Stimulated activated CD4-positive, alpha-beta T cell treated with anti-CD3 and anti-CD28 coated beads, Interleukin-1b, Interleukin-23, amount 100 ng/mL, for 1 hour (primary cell): Measurements from ENCODE around the gene C5orf15.
"Not testable (repeated sequence)": the region's sequence is repeated elsewhere in the genome, so short reads cannot be mapped to it uniquely, and the experiment has no call there.

Source experiments
- DNase-seq, 2 donors: peaks; one replicate each; pipeline ENCODE4 v3.0.0-alpha.2; 2020; ENCODE audit warnings: low read depth in 2 of 2

C5orf15 gene

GRCh38 chr5:133963493-133964128 is 4.8 kb downstream of the C5orf15 start:
- no peak for DNase-seq

DNA sequence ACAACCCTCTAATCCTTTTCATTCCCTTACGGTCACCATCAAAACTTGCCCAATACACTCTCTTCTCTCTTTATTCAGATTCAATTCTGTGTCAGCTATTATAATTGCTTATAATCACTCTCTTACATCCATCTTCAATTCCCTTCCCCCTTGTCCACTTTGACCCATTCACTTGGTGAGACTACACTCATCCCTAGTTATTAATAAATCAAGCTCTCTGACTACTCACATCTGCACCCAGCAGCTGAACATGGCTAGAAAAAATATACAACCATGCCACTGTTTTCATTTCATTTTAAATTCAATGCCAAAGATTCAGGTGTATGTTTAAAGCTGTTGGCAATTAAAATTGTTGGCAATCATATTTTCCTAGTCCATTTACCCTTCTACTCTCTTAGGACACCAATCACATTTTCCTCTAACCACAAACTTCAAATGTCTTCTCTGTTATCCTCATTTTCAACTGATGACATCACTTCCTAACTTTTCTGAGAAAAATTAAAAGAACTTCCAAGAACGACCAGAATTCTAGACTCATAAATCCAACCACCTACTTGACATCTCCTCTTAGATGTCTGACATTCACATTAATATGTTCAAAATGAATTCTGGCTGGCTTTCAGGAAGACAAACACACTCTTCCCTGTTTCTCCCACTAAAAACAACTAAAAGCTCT is 5.5 kb downstream of the C5orf15 start:
- DNase-seq, result no peak

- DNase-seq, result no peak
Measured at GRCh38 chr5:133962131-133962530, 6.3 kb downstream of the C5orf15 start.

DNA sequence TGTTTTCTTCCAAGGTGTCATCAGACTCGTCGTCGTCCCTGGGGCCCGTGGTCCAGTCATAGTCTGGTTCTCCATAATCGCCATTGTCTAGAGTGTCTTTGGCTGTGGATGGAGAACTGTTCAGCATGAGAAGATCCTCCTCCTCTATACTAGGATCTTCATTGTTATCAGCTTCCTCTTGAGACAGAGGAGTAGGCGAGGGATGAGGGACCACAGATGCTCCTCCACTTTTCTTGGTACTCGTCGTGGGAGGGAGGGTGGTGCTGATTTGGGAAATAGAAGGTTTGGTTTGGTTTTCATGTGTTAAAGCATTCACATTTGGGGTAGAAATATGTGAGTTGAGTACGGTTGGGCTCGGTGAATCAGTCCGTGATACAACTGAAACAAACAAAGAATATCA is 8.8 kb downstream of the C5orf15 start:
- DNase-seq, result no peak

DNA sequence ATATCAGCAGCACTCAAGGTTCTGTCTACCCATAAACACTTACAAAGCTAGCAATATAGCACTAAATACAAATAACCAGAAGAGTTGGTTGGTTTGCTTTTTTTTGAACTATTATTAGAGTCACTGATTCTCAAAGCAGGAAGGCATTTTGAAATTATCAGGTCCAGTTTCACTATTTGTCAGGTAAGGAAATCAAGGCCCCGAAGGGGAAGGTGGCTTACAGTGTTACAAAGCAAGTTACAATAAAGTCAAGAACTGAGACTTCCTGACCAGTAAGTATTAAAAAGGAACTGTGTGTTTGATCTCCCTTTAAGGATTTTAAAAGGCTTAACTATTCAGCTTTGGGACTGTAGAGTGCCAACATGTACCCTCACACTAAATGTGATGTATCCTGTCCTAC is 10.8 kb downstream of the C5orf15 start:
- DNase-seq, result no peak

GRCh38 chr5:133957080-133957479 is 11.3 kb downstream of the C5orf15 start:
- no peak for DNase-seq

DNA sequence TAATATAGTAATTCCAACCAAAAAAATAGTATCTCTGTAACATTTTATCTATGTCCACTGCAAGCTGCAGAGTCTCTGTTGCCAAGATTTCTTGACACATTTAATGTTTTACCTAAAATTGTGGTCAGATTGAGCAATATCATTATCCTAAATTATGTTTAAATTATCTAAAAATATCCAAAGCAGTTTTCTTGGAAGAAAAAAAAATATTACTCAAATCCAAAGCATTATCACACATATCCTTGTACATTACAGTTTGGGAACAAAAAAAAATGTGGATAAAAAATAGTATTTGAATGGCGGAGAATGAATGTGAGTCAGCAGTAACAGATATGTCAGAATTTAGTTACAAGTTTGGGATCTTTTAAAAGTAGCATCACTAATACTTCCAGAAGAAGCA is 12.2 kb downstream of the C5orf15 start:
- not testable (repeated sequence) for DNase-seq

DNA sequence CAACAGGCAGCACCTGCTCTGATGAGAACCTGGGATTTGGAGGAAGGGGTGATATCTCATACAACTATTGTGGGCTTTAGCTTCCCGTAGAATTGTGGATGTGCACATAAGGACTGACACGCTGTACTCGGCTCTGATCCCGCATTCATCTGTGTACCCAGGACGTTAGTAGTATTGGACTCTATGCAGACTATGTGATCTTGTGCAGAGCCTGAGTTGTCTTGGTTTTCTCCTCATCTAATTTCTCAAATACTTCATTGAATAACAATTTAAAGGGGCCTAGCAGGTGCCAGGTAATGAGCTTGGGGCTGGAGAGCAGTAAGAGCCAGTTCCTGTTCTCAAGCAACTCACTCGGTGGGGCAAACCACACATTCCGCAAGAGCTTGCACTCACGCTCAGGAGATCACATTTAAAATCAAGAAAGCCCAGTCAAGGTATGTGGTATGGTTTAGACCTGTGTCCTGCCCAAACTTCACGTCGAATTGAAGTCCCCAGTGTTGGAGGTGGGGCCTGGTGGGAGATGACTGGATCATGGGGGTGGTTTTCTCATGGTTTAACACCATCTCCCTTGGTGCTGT is 14.8 kb downstream of the C5orf15 start:
- DNase-seq, result no peak

GRCh38 chr5:133952729-133953567 is 15.5 kb downstream of the C5orf15 start:
- no peak for DNase-seq

- no peak for DNase-seq
Measured at GRCh38 chr5:133950821-133951612, 17.4 kb downstream of the C5orf15 start.

GRCh38 chr5:133948721-133949120 is 19.7 kb downstream of the C5orf15 start:
- no peak for DNase-seq

DNA sequence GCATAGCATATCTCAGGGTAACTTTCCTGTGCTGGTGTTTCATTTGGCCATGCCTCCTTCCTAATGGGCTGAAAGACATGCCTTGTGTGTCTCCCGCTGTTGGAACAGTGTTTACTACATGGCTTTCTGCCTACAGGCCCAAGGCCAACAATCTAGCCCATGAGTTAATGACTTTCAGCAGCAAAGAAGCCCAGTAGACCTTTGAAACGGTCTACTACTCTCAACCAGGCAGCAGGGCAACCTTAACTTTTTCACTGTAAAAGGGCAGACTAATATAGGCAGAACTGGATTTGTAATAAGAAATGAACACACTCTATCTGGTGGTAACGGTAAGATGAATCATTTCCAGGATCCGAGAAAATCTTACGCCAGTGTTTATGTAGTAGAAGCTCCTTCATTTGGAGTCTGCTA is 21.0 kb downstream of the C5orf15 start:
- no peak for DNase-seq

DNA sequence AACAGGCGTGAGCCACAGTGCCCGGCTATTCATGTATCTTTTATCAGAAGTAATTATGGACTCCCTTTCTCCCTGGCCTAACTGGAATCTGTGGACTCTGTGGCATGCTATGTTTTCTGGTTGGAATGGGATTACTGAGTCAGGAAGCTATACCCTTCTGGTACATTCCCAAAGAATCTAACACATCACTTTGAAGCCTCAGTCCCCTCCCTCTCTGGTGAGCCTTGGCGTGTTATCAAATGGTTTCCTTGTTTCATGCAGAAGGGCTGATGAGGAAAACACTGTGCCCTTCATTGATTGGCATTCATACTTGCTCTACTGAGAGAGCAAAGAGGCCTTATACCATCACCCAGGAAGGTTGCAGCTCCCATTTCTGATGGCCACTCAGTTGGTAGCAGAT is 22.9 kb downstream of the C5orf15 start:
- no peak for DNase-seq

DNA sequence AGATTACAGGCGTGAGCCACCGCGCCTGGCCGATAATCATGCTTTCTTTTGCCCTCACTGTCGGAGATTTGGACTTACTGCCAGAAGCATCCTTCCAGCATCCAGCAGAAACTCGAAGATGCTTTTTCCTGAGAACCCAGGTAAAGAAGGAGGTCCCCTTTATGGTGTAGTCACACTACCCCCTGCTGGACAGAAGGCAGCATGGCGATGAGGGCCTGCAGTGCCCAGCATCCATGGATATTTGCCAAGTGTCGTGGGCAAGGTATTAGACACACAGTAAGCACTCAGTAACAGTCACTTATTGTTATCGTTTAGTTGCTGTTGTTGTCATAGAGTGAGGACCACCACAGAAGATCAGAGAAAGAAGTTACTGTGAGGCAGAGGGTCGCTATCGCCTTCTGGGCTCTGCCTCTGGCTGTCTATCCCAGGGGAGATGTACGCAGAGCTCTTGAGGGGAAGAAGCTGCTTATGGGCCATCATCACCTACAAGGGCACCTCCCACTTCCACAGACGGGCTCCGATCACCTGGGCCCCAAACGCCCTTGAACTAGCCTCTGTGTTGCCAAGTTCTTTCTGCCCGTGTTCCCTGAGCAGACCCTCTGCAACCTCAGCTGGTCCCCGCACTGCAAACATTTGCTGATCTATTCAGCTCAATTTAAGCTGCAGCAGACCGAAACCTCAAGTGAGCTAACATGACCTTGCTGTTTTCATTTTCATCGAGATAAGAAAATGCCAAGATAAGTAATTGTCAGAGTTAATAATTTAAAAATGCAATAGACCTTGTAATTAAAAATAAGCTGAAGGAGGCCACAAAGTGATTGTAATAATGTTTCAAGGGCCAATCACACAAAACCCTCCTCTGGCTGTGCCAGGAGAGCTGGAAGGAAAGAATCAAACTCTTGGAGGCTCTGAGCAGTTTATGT is 23.9 kb downstream of the C5orf15 start:
- DNase-seq, result peak in 1 of 2 donors; percentile 14

GRCh38 chr5:133943475-133943817 is 25.0 kb downstream of the C5orf15 start:
- DNase-seq, result no peak

DNA sequence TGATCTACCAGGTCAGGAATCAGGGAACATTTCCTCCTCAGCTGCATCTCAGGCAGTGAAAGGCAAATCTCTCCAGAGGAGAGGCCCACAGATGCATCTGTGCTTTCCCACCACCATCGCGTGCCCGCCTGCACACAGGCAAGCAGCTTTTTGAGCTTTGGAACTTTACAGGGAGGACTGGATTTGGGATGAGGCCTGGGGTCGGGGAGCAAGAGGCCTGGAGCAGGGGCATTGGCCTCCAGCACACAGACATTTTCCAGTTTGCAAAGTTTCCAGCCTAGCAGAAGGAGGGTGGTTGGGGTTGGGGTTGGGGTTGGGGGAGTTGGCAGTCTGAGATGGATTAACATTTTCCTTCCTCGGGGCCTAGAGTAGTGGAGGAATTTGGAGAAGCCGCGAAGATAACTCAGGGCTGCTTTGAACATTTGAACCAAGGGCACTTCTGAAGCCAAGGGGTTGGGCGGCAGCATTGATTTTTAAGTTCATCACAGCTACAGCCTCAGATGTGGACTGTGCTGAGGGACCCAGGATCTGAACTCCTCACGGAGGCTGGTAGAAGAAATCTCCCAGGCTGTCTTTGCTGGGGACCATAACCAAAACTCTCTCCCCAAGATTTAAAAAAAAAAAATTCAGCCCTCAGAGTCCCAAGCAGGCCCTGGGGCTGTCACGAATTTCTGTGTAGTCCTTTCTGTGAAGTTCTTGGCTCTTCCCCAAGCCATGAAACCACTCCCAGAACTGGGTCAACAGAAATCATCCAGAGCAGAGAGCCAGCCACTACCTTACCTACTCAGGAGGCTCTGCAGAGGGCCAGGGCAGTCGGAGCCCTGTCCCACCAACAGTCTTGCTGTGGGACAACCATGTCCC is 25.6 kb downstream of the C5orf15 start:
- DNase-seq, result no peak

DNA sequence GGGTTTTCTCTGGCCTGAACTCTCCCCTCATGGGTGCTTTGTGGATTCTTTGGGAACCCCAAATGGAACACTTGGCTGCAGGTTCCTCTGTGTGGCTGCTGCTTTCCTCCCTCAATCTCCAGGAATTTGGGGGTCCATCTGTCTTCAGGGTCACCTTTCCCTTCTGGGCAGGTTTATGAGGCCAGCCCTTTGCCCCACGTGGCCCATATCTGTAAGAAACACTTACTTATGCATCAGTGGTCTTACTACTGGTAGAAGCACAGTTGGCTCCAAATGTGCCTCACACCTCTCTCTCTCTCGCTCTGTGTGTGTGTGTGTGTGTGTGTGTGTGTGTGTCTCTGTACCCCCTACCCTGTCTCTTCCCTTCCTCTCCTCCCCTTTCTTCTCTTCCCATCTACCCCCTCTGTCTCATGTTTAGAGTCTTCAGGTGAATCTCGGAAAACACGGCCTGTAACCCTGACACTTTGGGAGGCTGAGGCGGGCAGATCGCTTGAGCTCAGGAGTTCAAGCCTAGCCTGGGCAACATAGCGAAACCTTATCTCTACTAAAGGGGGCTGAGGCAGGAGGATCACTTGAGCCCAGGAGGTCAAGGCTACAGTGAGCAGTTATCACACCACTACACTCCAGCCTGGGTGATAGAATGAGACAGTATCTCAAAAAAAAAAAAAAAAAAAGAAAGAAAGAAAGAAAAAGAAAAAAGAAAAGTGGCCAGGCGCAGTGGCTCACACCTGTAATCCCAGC is 26.8 kb downstream of the C5orf15 start:
- DNase-seq, result no peak

DNA sequence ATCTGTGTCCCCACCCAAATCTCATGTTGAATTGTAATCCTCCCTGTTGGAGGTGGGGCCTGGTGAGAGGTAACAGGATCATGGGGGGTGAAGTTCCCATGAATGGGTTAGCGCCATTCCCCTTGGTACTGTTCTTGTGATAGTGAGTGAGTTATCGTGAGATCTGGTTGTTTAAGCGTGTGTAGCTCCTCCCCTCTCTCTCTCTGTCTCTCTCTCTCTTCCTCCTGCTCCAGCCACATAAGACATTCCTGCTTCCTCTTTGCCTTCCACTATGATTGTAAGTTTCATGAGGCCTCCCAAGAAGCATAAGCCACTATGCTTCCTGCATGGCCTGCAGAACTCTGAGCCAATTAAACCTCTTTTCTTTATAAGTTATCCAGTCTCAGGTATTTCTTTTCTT is 28.8 kb downstream of the C5orf15 start:
- DNase-seq, result no peak

- no peak for DNase-seq
Measured at GRCh38 chr5:133938929-133939328, 29.5 kb downstream of the C5orf15 start.
